CD4-positive, CD25-positive, alpha-beta regulatory T cell (primary cell): Measurements from ENCODE around the gene PLD5. TPM values are rescaled to one million over a fixed set of nuclear protein-coding genes. Genes with fewer than 3 reads are reported as not detected.

Experiments used
- ATAC-seq, 2 donors: fragments of 150-1000 bp; cut with Tn5 transposase; one replicate each; pipeline ENCODE4 v1.10.0; 2021; ENCODE audit warnings: low read depth in 2 of 2, moderate number of reproducible peaks in 2 of 2, moderate library complexity in 1 of 2
- DNase-seq, 3 donors: peaks; one replicate each; pipeline versions ENCODE4 v3.0.0 to v3.0.0-alpha.2; 2012 to 2022; ENCODE audit warnings: mixed read lengths in 1 of 3
- H3K27ac ChIP-seq: one replicate; pipeline ENCODE4 v1.7.0; 2013; ENCODE audit warnings: mild to moderate bottlenecking, low read length; ENCODE audit not compliant: insufficient read depth, poor library complexity, severe bottlenecking
- H3K27me3 ChIP-seq: one replicate; pipeline ENCODE4 v1.7.0; 2013; ENCODE audit warnings: low read length; ENCODE audit not compliant: control insufficient read depth, insufficient read depth
- H3K36me3 ChIP-seq: one replicate; pipeline ENCODE4 v1.7.0; 2013; ENCODE audit warnings: mild to moderate bottlenecking, low read length, moderate library complexity; ENCODE audit not compliant: control insufficient read depth, insufficient read depth
- H3K4me1 ChIP-seq: 2 replicates; pipeline ENCODE4 v1.7.0; 2013; ENCODE audit warnings: mild to moderate bottlenecking, low read length; ENCODE audit not compliant: insufficient read depth, control insufficient read depth, poor library complexity, severe bottlenecking
- H3K4me3 ChIP-seq: one replicate; pipeline ENCODE4 v1.7.0; 2013; ENCODE audit warnings: low read depth, mild to moderate bottlenecking, low read length, moderate library complexity
- H3K9me3 ChIP-seq, 2 experiments: 1 replicate in 1 of 2; 2 replicates in 1 of 2; pipeline ENCODE4 v1.7.0; 2013; ENCODE audit warnings: low read length in 2 of 2, mild to moderate bottlenecking in 1 of 2, moderate library complexity in 1 of 2; ENCODE audit not compliant: control insufficient read depth in 2 of 2
- H3K27ac Mint-ChIP-seq, 3 donors: one replicate each; pipeline ENCODE4 v1.8.0; 2020 to 2022; ENCODE audit warnings: mild to moderate bottlenecking in 3 of 3, mixed read lengths in 3 of 3, moderate library complexity in 2 of 3
- H3K27me3 Mint-ChIP-seq: one replicate; pipeline ENCODE4 v1.8.0; 2022; ENCODE audit warnings: mild to moderate bottlenecking, mixed read lengths
- H3K36me3 Mint-ChIP-seq: one replicate; pipeline ENCODE4 v1.8.0; 2020; ENCODE audit warnings: mixed read lengths
- H3K4me1 Mint-ChIP-seq, 4 donors: one replicate each; pipeline ENCODE4 v1.8.0; 2020 to 2022; ENCODE audit warnings: mixed read lengths in 4 of 4, mild to moderate bottlenecking in 1 of 4
- H3K4me3 Mint-ChIP-seq, 4 donors: one replicate each; pipeline ENCODE4 v1.8.0; 2020 to 2022; ENCODE audit warnings: mild to moderate bottlenecking in 4 of 4, mixed read lengths in 4 of 4, moderate library complexity in 3 of 4
- H3K9me3 Mint-ChIP-seq, 7 donors: one replicate each; pipeline ENCODE4 v1.8.0; 2020 to 2022; ENCODE audit warnings: mixed read lengths in 7 of 7, mild to moderate bottlenecking in 3 of 7, moderate library complexity in 2 of 7
- polyA plus RNA-seq, 4 donors: library from polyadenylated mRNA; unstranded; fragments of 300-500 nt; fragmentation: Illumina TruSeq; gene quantifications; one replicate each; pipeline ENCODE4 v1.2.3, GENCODE V29; 2021
- total RNA-seq: library from RNA; stranded (reverse); gene quantifications from one replicate; pipeline ENCODE4 v1.2.3, GENCODE V29; 2022

The PLD5 gene
- total and polyA plus RNA-seq, 5 donors from 2014 or later, result not detected

GRCh38 chr1:242034392-242034791 is 490.1 kb downstream of the PLD5 start:
- Histone ChIP-seq H3K36me3 (no peaks in the 10 kb centered on the region), H3K4me3 (no peak overlapping the region), H3K9me3 (no peaks in the 10 kb centered on the region), H3K27me3 (no peaks in the 10 kb centered on the region), H3K27ac (no peak overlapping the region), H3K4me1 (no peaks in the 10 kb centered on the region)
- ATAC-seq, result no peak
- Mint-ChIP-seq H3K9me3 (peaks cover 0 to 2% (median 0%) of the 10 kb centered on the region in 7 donors), H3K4me1 (no peaks in the 10 kb centered on the region), H3K36me3 (peaks cover 3% of the 10 kb centered on the region), H3K27ac (no peak overlapping the region), H3K27me3 (no peaks in the 10 kb centered on the region), H3K4me3 (no peak overlapping the region)
- DNase-seq, result no peak

- Histone ChIP-seq H3K4me1 (no peaks in the 10 kb centered on the region), H3K36me3 (no peaks in the 10 kb centered on the region), H3K4me3 (no peak overlapping the region), H3K27me3 (no peaks in the 10 kb centered on the region), H3K9me3 (no peaks in the 10 kb centered on the region), H3K27ac (no peak overlapping the region)
- DNase-seq, result no peak
- no peak overlapping the region for H3K27ac Mint-ChIP-seq
- ATAC-seq, result no peak
- no peak overlapping the region for H3K4me3 Mint-ChIP-seq
- H3K9me3 Mint-ChIP-seq, result peaks cover 0 to 2% (median 0%) of the 10 kb centered on the region in 7 donors
- H3K27me3 Mint-ChIP-seq, result no peaks in the 10 kb centered on the region
- H3K4me1 Mint-ChIP-seq, result no peaks in the 10 kb centered on the region
- H3K36me3 Mint-ChIP-seq, result peaks cover 3% of the 10 kb centered on the region
Observed at GRCh38 chr1:242033447-242033846, 491.1 kb downstream of the PLD5 start.
